HL-60 (cell line): ENCODE results near the gene AGRN.

Experiments used
- CTCF ChIP-seq: IDR thresholded peaks from one replicate; pipeline ENCODE4 v1.5.1; 2011; ENCODE audit warnings: low read length, control low read depth, inconsistent platforms; ENCODE audit not compliant: insufficient read depth
- POLR2AphosphoS5 ChIP-seq: IDR thresholded peaks from 2 replicates; pipeline ENCODE4 v1.6.1; 2012; ENCODE audit warnings: low read depth

GRCh38 chr1:978835-979743 lies 40.8 kb upstream of the AGRN start:
- TF ChIP-seq CTCF (no peak), POLR2AphosphoS5 (no peak)
